ENCODE results near the gene VSX1. TPM values are rescaled to one million over a fixed set of nuclear protein-coding genes. Genes with fewer than 3 reads are reported as not detected.

VSX1 gene
- total and polyA plus RNA-seq, 2 experiments from 2014 or later = not detected

DNA sequence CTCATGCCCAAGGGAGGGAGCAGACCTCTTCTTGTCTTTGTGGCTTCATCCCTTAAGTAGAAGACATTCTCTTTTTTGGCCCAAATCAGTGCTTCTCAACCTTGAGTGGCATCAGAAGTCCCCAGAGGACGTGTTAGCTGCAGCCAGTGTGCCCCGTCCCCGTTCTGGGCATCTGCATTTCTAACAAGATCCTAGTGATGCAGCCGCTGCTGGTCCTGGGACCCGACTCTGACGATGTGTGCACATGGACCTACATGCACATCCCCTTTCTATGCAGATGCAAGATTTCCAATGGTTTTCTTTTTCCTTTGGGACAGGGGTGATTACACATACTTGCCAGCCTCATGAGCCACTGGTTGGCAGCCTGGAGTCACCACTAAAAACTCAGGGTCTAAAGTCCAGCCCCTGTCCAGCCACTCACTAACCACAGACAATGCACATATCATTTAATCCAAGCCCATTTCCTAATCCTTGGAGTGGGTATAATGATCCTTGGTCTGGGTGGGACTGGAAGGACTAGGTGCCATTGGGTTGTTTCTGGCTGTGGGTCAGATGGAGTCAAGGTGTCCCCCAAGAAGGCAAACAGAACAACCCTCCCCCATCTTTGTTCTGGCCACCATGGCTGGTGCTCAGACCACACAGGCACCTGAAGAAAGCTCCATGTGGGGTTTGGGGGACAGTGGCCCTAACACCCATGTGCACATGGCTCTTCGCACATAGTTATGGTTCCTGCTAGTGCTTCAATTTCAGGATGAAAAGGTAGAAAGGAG is 30.4 kb downstream of the VSX1 start:
- no peaks in the 10 kb centered on the region for H3K36me3 ChIP-seq (replicated peaks; ENCODE audit: insufficient read depth, low read depth)
- H3K4me2 ChIP-seq = no peak overlapping the region
- H3K4me3 ChIP-seq = no peak overlapping the region
- no peak for DNase-seq (ENCODE audit: low spot score)
- TF ChIP-seq, protein P1, sequence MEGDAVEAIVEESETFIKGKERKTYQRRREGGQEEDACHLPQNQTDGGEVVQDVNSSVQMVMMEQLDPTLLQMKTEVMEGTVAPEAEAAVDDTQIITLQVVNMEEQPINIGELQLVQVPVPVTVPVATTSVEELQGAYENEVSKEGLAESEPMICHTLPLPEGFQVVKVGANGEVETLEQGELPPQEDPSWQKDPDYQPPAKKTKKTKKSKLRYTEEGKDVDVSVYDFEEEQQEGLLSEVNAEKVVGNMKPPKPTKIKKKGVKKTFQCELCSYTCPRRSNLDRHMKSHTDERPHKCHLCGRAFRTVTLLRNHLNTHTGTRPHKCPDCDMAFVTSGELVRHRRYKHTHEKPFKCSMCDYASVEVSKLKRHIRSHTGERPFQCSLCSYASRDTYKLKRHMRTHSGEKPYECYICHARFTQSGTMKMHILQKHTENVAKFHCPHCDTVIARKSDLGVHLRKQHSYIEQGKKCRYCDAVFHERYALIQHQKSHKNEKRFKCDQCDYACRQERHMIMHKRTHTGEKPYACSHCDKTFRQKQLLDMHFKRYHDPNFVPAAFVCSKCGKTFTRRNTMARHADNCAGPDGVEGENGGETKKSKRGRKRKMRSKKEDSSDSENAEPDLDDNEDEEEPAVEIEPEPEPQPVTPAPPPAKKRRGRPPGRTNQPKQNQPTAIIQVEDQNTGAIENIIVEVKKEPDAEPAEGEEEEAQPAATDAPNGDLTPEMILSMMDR (IDR thresholded peaks at IDR 0.05; ENCODE audit: poor library complexity) = no peak
- H3K4me1 ChIP-seq (ENCODE audit: insufficient read depth) = peaks cover 41% of the 10 kb centered on the region
- no peaks in the 10 kb centered on the region for H3K27me3 ChIP-seq
- no peaks in the 10 kb centered on the region for H3K9me3 ChIP-seq (ENCODE audit: low read depth)
- H3K27ac ChIP-seq = no peak overlapping the region
- H3K9me2 ChIP-seq (replicated peaks; ENCODE audit: insufficient read depth) = no peaks in the 10 kb centered on the region
- WGBS (ENCODE audit: low lambda C conversion rate, missing lambda C conversion rate) = 94% methylated on average over 7 of the region's 7 CpGs
- peaks cover 67% of the 10 kb centered on the region for H3K79me2 ChIP-seq
- no peak overlapping the region for H2AFZ ChIP-seq
- H4K20me1 ChIP-seq (ENCODE audit: insufficient read depth, poor library complexity, severe bottlenecking) = peaks cover 46% of the 10 kb centered on the region

DNA sequence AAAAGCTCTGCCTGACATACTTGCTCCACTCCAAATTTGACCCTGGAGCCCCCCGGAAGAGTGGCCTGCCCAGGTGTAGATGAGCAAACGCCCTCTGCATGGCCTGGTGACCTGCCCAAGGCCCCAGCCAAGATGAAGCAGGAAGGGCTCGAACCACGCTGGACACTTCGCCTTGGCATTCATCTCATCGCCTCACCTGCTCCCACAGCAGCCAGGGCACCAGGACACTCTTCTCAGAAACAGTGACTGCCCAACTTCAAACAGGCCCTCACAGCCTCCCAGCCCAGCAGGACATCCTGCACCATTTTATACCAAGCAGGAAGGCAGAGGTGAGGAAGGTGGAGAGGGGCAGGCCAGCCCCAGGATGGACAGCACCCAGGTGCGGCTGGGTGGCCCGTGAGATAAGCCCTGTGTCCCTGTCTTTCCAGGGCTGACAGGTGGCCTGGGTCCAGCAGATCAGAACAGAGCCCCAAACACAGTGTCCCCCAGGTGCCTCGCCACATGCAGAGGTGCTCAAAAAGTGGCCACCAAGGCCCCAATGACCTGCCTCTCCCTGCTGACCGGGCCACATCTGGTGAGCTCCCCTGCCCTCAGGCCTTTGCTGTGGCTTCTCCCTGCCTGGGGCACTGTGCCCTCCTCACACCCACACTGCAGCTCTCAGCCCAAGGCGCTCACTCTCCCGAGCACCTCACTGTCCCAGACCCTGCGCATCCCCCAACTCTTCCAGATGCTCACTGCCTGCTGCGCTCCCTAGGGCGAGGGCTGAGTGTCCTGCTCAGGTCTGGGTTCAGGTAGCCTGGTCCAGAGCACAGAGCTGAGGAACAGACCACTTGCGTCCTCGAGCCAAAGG is 31.2 kb downstream of the VSX1 start:
- WGBS (ENCODE audit: low lambda C conversion rate, missing lambda C conversion rate) = 93% methylated on average over 17 of the region's 17 CpGs
- Histone ChIP-seq H3K79me2 (peaks cover 61% of the 10 kb centered on the region), H3K4me3 (no peak overlapping the region), H4K20me1 (ENCODE audit: insufficient read depth, poor library complexity, severe bottlenecking) (peaks cover 46% of the 10 kb centered on the region), H2AFZ (no peak overlapping the region), H3K27me3 (no peaks in the 10 kb centered on the region), H3K9me2 (replicated peaks; ENCODE audit: insufficient read depth) (no peaks in the 10 kb centered on the region), H3K27ac (no peak overlapping the region), H3K9me3 (ENCODE audit: low read depth) (no peaks in the 10 kb centered on the region), H3K36me3 (replicated peaks; ENCODE audit: insufficient read depth, low read depth) (no peaks in the 10 kb centered on the region), H3K4me2 (no peak overlapping the region), H3K4me1 (ENCODE audit: insufficient read depth) (peaks cover 34% of the 10 kb centered on the region)
- DNase-seq (ENCODE audit: low spot score) = no peak
- TF ChIP-seq, protein P1 (IDR thresholded peaks at IDR 0.05; ENCODE audit: poor library complexity) = no peak
- TF ChIP-seq EZH2phosphoT487 (IDR thresholded peaks at IDR 0.05; ENCODE audit: low read depth, severe bottlenecking, unreplicated experiment) (no peak), EZH2 (IDR thresholded peaks at IDR 0.05; ENCODE audit: borderline replicate concordance) (no peak)

DNA sequence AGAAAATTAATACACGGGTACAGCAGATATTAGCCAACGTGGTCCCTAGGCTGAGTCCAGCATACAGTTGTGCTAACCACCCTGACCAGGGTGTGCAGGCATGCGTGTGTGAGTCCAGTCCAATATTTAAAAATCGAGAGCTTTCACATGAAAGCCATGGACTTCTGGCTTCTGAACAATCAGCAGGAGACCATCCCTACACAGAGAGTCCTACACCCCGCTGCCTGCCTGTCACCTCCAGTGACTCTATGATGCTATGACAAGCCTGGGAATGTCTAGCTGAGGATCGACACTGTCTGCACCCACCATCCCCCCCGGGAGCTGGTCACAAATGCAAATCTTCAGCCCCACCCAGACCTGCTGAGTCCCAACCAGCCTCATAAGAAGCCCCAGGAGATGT is 31.9 kb downstream of the VSX1 start:
- Histone ChIP-seq H3K4me3 (no peak overlapping the region), H3K9me2 (replicated peaks; ENCODE audit: insufficient read depth) (no peaks in the 10 kb centered on the region), H3K79me2 (peaks cover 55% of the 10 kb centered on the region), H3K36me3 (replicated peaks; ENCODE audit: insufficient read depth, low read depth) (no peaks in the 10 kb centered on the region), H3K4me1 (ENCODE audit: insufficient read depth) (peaks cover 28% of the 10 kb centered on the region), H3K9me3 (ENCODE audit: low read depth) (no peaks in the 10 kb centered on the region), H3K4me2 (no peak overlapping the region), H3K27me3 (no peaks in the 10 kb centered on the region), H4K20me1 (ENCODE audit: insufficient read depth, poor library complexity, severe bottlenecking) (peaks cover 46% of the 10 kb centered on the region), H2AFZ (no peak overlapping the region), H3K27ac (no peak overlapping the region)
- WGBS (ENCODE audit: low lambda C conversion rate, missing lambda C conversion rate) = 88% methylated on average over 7 of the region's 7 CpGs
- TF ChIP-seq, protein P1 (IDR thresholded peaks at IDR 0.05; ENCODE audit: poor library complexity) = no peak
- TF ChIP-seq EZH2phosphoT487 (IDR thresholded peaks at IDR 0.05; ENCODE audit: low read depth, severe bottlenecking, unreplicated experiment) (no peak), EZH2 (IDR thresholded peaks at IDR 0.05; ENCODE audit: borderline replicate concordance) (no peak)
- DNase-seq (ENCODE audit: low spot score) = no peak
